HG02642 (cell line): ENCODE measurements around the gene SCAP.
"Not testable (repeated sequence)": the region's sequence is repeated elsewhere in the genome, so short reads cannot be mapped to it uniquely, and the experiment has no call there.

Experiments used
- ATAC-seq: cut with Tn5 transposase; IDR thresholded peaks from one replicate; pipeline ENCODE4 v1.9.1; 2021; ENCODE audit warnings: mild to moderate bottlenecking; ENCODE audit not compliant: unreplicated experiment, poor library complexity

Gene SCAP

GRCh38 chr3:47475570-47476329 is at the start of gene SCAP:
TSS of gene SCAP (minus strand) at chr3:47475941. CDS start at chr3:47442993, 32,948 bp downstream.
- peak; percentile 93 for ATAC-seq

DNA sequence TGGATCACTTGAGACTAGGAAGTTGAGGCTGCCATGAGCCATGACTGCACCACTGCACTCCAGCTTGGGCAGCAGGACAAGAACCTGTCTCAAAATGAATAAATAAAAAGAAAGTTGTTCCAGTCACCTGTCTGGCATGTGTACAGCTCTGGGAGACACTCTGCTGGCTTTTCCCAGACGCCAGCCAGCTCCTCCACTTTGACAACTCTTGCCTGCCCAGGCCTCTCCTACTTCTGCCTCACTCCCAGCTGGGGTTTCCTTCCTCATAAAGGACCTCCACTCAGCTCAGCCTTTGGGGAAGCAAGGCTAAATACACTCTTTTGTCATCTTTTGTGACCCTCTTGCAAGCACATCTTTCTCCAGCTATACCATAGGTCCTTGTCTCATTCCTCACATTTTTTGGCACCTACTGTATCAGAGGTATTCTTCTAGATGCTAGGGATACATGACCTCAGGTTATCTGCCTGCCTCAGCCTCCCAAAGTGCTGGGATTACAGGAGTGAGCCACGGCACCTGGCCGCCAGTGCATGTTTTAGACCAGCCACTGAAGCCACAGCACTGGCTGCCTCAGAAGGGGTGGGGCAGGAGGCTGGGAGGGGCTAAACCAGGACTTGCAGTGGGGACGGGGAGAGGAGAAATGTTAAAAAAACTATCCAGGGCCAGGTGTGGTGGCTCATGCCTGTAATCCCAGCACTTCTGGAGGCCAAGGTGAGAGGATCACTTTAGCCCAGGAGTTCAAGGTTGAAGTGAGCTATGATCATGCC is 47.8 kb upstream of the SCAP start:
- no peak for ATAC-seq

- ATAC-seq = peak; percentile 78
Observed at GRCh38 chr3:47522082-47522987, 46.6 kb upstream of the SCAP start.

DNA sequence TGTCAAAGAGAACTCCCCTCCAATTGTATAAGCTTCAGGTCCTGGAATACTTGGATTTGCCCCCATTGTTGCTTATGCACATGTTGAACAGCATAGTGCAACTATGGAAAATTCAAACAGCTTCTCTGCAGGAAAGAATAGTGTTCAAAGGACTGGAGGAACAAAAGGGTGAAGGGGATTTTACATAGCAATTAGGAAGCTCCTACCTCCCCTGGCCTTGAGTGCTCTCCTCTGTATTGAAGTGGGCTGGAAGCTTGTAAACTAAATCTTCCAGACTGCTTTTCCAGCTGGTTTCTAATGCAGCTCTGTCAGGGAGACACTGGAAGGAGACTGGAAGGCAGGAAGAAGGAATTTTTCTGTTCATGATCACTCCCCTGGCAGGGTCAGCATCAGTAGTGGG is 45.0 kb upstream of the SCAP start:
- ATAC-seq = no peak

GRCh38 chr3:47517937-47518336 is 42.2 kb upstream of the SCAP start:
- no peak for ATAC-seq

DNA sequence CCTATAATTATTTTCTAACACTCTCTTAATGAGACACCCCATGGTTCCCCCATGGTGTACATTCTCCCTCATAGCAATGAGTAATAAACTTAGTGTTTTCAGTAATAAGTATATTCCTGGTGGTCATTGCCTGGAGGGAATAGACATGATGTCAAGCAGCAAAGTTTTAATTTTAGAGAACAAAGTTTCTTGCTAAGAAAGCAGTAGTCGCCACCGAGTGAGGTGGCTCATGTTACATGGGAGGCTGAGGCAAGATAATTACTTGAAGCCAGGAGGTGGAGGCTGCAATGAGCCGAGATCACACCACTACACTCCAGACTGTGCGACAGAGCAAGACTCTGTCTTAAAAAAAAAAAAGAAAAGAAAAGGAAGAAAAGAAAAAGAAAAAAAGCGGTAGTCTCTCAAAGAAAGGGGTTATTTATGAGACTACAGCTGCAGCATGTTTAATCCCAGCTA is 40.2 kb upstream of the SCAP start:
- ATAC-seq = no peak

DNA sequence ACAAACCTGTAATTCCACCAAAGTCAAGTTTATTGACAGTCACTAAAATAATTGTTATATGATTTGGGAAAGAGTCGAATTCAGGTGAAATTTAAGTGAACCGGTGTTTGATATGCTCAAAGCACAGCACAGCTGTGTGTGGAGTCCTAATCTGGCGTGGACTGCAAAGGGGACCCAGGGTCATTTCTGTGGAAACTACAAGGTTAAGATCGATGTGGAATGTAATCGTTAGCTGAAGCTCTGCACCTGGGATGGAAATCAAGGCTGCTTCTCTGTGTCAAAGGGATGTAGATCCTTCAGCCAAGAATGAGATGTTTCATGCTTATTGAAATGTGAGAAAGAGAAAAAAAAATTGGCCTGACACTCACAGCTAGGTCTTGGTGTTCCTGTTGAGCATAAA is 39.4 kb upstream of the SCAP start:
- no peak for ATAC-seq

GRCh38 chr3:47513125-47513929 is 37.6 kb upstream of the SCAP start, which contains the start of gene ELP6:
TSS of gene ELP6 (minus strand) at chr3:47513712. CDS start at chr3:47513590, 122 bp downstream.
- peak; percentile 96 for ATAC-seq

GRCh38 chr3:47512416-47513124 is 36.8 kb upstream of the SCAP start:
- ATAC-seq = peak; percentile 16

- ATAC-seq = not testable (repeated sequence)
Observed at GRCh38 chr3:47505267-47505666, 29.5 kb upstream of the SCAP start.

DNA sequence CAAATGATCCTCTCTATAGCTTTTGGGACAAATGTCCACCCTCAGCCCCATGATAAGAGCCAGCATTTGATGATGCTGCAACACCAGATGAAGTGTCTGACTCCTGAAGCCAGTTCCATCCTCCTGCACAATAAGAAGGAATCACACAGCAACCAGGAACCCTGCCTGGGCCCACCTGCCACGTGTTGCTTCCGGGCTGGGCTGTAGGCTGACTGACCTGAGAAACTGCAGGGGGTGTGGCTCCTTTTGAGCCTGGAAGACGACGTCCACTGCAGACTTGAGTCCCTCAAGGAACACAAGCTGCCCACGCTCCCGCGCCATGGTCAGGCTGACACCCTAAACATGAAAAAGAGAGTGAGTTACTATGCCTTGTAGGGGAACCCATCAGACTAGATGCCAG is 28.4 kb upstream of the SCAP start:
- no peak for ATAC-seq

DNA sequence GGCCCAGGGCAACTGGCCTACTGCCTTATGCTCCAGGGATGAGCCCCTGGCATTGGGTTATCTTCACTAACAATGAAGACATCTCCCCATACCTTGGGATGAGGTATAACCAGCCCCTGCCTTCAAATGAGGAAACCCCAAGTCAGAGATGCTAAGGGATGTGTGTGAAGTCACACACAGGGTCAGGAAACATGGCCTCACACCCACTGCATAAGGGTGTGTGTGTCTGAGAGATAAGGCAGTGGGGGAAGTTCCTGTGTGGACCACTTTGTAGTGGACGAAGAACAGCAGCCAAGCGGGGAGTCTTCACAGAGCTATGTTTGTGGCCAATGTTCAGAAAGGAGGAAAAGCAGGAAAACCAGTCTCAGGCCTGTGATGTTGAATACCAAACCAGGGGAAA is 27.3 kb upstream of the SCAP start:
- no peak for ATAC-seq

DNA sequence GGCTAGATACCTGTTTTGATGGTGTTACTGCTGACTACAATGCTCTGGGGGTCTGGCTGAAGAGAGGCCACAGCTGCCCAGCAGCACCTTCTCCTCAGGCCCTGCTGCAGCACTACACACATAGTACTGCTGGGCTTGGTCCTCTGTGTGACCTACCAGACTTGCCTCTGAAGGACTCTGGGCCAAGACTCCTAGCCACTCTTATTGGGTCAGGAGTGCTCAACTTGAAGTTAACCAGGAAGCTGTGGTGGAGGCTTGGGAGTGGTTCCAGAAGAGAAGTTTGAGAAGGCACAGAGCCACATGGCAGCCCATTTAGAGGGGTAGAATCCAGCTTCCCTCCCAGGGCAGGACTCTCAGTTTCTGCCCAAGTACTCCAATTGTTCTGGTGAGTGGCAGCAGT is 21.2 kb upstream of the SCAP start:
- ATAC-seq = no peak

GRCh38 chr3:47495886-47496285 is 20.1 kb upstream of the SCAP start:
- no peak for ATAC-seq

- no peak for ATAC-seq
Observed at GRCh38 chr3:47495111-47495510, 19.4 kb upstream of the SCAP start.

GRCh38 chr3:47491777-47492176 is 16.0 kb upstream of the SCAP start:
- no peak for ATAC-seq

DNA sequence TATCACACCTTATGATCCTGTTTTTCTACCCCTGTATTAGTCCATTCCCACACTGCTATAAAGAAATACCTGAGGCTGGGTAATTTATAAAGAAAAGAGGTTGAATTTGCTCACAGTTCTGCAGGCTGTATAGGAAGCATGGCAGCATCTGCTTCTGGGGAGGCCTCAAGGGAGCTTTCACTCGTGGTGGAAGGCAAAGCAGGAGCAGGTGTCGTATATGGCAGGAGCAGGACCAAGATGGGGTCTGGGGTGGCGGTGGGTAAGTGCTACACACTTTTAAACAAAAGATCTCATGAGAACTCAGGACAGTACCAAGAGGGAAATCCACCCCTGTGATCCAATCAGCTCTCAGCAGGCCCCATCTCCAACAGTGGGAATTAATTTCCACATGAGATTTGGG is 15.4 kb upstream of the SCAP start:
- ATAC-seq = no peak

GRCh38 chr3:47487265-47487664 is 11.5 kb upstream of the SCAP start:
- no peak for ATAC-seq

- no peak for ATAC-seq
Observed at GRCh38 chr3:47485812-47486211, 10.1 kb upstream of the SCAP start.
